Lung microvascular endothelial cell (primary cell): ENCODE results near the gene CTSW. TPM values are rescaled to one million over a fixed set of nuclear protein-coding genes. Genes with fewer than 3 reads are reported as not detected.

ENCODE experiments used
- DNase-seq, 2 donors: peaks; one replicate each; pipeline versions ENCODE4 v3.0.0 to v3.0.0-alpha.2; 2010; ENCODE audit warnings: low read depth in 2 of 2
- total RNA-seq: library from RNA; depleted of rRNA; stranded (reverse); fragments of >200 nt; gene quantifications from 2 replicates; pipeline ENCODE4 v1.2.1, GENCODE V29; 2014

Gene CTSW
- total RNA-seq, 1 donor from 2014 or later, result 0.20 TPM

DNA sequence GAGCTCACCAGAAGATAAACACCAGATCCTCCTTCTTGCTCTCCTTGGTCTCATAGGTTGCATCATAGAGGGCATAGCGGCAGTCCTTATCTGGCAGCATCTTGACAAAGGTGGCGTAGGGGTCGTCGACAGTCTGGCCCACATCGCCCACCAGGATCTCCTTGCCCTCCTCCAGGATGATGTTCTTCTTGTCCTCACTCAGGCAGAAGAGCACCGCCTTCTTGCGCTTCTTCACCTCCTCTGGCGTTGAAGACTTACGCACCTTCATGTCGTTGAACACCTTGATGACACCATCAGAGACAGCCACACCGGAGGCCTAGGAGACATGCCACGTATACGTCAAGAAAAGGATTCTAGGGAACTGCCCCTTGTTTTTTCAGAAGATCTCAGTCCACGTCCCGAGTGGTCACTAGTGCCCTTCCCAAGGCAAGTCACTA is 23.7 kb upstream of the CTSW start:
- DNase-seq, result no peak

GRCh38 chr11:65856689-65857499 is 22.7 kb upstream of the CTSW start:
- DNase-seq, result peak; percentile 68 to 75

DNA sequence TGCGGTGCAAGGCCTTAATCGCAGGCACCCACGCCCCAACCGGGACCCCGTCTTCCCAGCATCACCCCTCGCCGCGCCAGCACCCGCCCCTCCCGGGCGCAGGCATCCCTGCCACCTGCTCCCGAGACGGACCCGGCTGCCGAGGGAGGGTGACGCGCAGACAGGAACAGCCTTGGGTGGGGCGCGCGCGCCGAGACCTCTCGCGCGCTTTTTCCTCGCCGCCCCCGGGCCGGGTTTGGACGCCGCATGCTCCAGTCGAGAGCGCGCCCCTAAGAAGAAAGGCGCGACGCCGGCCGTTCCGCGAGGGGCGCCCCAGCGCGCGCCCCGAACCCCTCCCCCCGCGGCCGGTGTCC is 22.2 kb upstream of the CTSW start:
- DNase-seq, result peak in 1 of 2 donors; percentile 33

DNA sequence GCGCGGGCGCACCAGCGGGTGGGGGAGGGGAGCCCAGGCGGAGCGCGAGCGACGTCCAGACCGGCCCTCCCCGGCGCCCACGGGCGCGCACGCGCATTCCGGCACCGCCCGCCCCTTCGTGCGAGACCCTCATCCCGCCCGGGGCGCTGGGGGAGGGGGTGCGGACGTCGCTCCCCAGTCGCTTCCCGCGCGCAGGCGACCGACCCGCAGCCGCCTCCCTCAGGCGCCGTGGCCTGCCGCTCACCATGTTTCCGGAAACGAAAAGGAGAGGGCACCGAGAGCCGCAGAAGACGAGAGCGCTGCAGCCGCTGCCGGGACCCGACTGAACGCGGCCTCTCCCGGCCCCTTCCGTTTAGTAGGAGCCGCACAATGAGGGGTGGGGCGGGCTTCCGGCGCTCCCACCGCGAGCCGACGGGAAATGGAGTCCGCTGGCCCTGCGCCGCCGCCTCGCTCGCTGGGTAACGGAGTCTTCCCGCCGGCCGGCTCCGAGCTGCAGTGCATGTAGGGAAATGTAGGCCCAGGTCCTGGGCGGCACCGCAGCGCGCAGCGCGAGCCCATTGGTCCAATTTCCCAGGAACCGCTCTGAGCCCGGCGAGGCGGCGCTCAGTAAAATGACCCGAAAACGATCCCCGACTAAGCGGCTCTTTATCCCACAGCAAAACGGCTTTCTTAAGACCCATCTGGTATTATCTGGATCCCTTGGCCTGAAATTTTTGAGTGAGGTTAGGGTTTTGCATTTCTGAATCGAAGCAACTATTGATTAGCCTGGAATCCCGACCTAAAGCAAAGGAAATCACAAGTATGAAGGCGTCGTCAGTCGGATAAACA is 21.6 kb upstream of the CTSW start, which contains the start of gene CFL1:
CFL1 (minus strand) TSS at position 328 of the 828 bp plus-strand sequence; CDS start at position 247, 81 bp downstream.
- DNase-seq, result peak; percentile 99

- DNase-seq, result peak in 1 of 2 donors; percentile 32
These were observed 21.0 kb upstream of the CTSW start for GRCh38 chr11:65858681-65859087.

GRCh38 chr11:65859095-65859811 is 20.4 kb upstream of the CTSW start:
- DNase-seq, result peak; percentile 96 to 98

GRCh38 chr11:65859812-65860277 is 19.8 kb upstream of the CTSW start:
- DNase-seq, result no peak

DNA sequence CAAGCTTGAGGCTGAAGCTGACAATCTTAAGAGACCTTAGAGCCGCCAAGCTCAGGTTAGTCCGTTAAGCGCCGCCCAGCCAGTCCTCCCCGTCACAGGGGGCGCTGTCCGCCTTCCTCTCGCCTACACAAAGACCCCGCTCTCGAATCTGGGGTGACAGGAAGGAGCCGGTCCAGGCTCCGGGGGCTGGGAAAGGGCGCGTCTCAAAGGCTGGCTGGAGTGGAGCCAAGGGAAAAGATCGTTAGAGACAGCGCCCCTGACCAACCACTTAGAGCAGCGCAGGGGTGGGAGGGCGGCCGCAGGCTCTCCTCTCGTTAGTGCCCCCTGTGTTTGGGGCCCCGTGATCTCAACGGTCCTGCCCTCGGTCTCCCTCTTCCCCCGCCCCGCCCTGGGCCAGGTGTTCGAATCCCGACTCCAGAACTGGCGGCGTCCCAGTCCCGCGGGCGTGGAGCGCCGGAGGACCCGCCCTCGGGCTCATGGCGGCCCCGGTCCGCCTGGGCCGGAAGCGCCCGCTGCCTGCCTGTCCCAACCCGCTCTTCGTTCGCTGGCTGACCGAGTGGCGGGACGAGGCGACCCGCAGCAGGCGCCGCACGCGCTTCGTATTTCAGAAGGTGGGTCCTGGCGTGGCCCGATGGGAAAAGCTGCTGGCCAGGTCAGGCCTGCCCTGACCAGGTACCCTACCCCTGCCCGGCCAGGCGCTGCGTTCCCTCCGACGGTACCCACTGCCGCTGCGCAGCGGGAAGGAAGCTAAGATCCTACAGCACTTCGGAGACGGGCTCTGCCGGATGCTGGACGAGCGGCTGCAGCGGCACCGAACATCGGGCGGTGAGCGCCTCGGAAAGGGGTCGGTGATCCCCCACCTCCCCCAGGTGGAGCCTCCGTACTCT is 19.1 kb upstream of the CTSW start, which contains the start of gene MUS81:
MUS81 (plus strand) TSS at position 156 of the 887 bp plus-strand sequence; CDS start at position 477, 321 bp downstream.
- peak; percentile 97 to 98 for DNase-seq

- no peak for DNase-seq
These were observed 18.5 kb upstream of the CTSW start for GRCh38 chr11:65861165-65861505.

DNA sequence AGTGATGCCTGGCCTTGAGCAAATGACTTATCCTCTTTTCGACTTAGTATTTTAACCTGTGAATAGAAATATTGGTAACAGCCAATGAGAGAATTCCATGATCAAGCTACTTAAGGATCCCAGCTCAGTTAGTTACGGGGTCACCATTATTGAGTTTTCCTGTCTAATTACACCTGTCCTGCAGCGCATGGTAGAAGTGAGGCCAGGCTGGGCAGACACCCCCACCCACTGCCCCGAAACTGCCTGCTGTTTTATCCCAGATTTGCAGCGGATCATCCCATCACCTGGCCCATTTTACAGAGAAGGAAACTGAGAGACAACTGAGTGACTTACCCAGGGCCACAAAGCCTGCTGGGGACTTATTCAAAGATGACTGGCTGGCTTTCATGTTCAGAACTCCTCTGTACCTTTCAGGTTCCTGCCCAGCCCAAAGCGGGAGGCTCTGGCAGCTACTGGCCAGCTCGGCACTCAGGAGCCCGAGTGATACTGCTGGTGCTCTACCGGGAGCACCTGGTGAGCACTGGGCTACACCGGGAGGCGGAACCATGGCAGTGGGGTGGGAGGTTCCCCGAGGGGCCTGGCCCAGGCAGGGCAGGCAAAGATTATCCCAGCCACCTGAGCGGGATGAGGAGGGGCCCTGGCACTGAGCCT is 18.0 kb upstream of the CTSW start:
- DNase-seq, result no peak

- no peak for DNase-seq
These were observed 17.4 kb upstream of the CTSW start for GRCh38 chr11:65862191-65862735.

DNA sequence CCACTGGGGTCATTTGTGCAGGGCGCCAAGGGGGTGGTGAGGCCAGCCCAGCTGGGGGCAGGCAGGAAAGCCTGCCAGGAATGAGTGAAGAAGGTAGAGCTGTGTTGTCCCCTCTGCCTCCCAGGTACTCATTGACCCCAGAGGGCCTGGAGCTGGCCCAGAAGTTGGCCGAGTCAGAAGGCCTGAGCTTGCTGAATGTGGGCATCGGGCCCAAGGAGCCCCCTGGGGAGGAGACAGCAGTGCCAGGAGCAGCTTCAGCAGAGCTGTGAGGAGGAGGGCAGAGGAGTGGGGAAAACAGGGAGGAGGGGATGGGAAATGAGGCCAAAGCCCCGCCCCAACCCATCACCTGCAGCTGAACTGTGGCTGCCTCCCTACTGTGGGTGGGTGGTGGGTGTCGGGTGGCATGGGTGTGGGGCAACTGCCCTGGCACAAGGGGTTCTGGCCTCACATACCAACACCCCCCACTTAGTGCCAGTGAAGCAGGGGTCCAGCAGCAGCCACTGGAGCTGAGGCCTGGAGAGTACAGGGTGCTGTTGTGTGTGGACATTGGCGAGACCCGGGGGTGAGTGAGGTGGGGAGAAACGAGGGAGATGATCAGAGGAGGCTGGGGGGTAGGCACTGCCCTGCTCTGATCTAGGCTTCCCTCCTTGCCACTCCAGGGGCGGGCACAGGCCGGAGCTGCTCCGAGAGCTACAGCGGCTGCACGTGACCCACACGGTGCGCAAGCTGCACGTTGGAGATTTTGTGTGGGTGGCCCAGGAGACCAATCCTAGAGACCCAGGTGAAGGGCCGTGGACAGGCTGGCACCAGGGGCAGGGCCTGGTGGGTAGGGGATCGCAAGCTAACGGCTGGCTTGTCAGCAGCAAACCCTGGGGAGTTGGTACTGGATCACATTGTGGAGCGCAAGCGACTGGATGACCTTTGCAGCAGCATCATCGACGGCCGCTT is 16.4 kb upstream of the CTSW start:
- no peak for DNase-seq

DNA sequence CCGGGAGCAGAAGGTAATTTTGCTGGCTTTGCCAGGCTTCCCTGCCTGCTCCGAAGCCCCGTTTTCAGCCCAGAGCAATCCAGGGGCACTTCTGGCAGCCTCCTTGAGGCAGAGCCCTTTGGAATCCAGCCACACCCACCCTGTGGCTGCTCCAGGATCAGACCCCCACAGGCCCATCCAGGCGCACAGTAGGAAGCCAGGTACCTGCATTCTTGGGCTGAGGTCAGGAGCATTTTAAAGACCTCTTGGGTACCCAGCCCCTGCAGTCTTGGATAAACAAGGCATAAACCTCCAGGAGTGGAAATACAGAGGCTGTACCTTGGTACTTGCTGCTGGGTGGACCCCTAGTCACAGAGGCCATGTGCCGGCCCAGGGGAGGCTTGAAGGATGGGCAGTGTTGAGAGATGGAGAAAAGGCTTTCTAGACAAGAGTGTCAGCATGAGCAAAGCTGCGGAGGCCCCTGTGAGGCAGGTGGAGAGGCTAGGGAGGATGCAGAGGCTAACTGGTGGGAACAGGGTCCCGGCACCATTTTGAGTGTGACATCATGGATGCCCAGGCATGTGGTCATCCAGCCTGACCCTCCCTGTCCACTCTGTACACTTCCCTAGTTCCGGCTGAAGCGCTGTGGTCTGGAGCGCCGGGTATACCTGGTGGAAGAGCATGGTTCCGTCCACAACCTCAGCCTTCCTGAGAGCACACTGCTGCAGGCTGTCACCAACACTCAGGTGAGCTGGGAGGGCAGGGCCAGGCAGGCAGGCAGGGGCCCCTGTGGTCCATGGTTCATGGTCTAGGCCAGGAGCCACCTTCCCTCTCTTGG is 15.5 kb upstream of the CTSW start:
- DNase-seq, result no peak

- DNase-seq, result no peak
These were observed 14.7 kb upstream of the CTSW start for GRCh38 chr11:65864706-65865471.

DNA sequence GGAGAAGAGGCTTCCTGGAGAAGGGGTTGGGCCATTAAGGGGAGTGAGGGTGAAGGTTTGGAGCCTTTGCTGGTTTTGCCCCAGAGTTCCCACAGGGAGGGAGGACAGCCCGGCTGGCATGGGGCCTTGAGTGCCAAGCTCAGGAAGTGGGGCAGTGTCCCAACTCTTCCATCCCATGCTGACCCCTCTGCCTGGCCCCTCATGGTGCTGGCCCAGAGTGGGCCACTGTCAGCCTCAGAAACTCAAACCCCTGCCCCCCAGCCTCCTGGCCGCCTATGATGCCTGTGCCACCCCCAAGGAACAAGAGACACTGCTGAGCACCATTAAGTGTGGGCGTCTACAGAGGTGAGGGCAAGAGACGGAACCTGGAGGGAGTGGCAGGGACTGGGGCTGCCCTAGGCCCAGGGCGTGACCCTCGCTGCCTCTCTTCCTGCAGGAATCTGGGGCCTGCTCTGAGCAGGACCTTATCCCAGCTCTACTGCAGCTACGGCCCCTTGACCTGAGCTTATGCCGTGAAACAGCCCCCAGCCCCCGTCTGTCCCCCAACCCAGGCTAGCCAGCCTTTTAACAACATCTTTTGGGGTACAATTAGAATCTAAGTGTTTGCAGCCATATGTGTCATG is 14.0 kb upstream of the CTSW start:
- no peak for DNase-seq

- no peak for DNase-seq
These were observed 12.9 kb upstream of the CTSW start for GRCh38 chr11:65866509-65867283.
